ENCODE results near the gene RABL6. TPM values are rescaled to one million over a fixed set of nuclear protein-coding genes. Genes with fewer than 3 reads are reported as not detected.
"Not testable (repeated sequence)": the region's sequence is repeated elsewhere in the genome, so short reads cannot be mapped to it uniquely, and the experiment has no call there.

Gene RABL6
- total and polyA plus RNA-seq, 5 experiments from 2014 or later = 11.6 to 74.5 (median 17.2) TPM

- Mint-ChIP-seq H3K9me3 (no peaks in the 10 kb centered on the region), H3K36me3 (peaks cover 0 to 26% (median 0%) of the 10 kb centered on the region in 3 donors), H3K27ac (peak overlapping the region in 1 of 10 donors; percentile 15), H3K27me3 (no peaks in the 10 kb centered on the region), H3K4me3 (no peak overlapping the region), H3K4me1 (peaks cover 4 to 31% (median 17%) of the 10 kb centered on the region in 4 donors)
- DNase-seq (peak in 1 of 10 donors; percentile 28), ATAC-seq (no peak)
- POLR2A ChIA-PET = interaction anchor here (0.6 to 1.1 kb wide), 4 partner anchors 10 to 180 kb away, joined by 3 to 6 read pairs (median 3); partner anchors contain the start of gene TRAF2
Observed at GRCh38 chr9:136862849-136863622, 55.3 kb downstream of the RABL6 start.

- ATAC-seq = no peak
- Mint-ChIP-seq H3K9me3 (no peaks in the 10 kb centered on the region), H3K27ac (peak overlapping the region in 5 of 10 donors; percentile 26 to 87 (median 55)), H3K36me3 (peaks cover 0 to 26% (median 0%) of the 10 kb centered on the region in 3 donors), H3K4me3 (peak overlapping the region in 6 of 10 donors; percentile 5 to 53 (median 42)), H3K27me3 (no peaks in the 10 kb centered on the region), H3K4me1 (peaks cover 4 to 32% (median 17%) of the 10 kb centered on the region in 4 donors)
- POLR2A ChIA-PET = interaction anchor here (0.8 to 1.1 kb wide), 2 partner anchors 14 to 23 kb away, joined by 3 read pairs; partner anchors contain the start of gene TRAF2
- peak in 1 of 10 donors; percentile 4 for DNase-seq
Observed at GRCh38 chr9:136863623-136864273, 56.0 kb downstream of the RABL6 start.

- peak overlapping the region; percentile 67 to 92 (median 82) for H3K4me3 Mint-ChIP-seq
- POLR2A ChIA-PET = interaction anchor here (0.8 to 2.3 kb wide), 3 partner anchors 13 to 18 kb away, joined by 3 to 8 read pairs (median 5); no protein-coding TSS in a partner anchor
- peaks cover 0 to 26% (median 0%) of the 10 kb centered on the region in 3 donors for H3K36me3 Mint-ChIP-seq
- peaks cover 4 to 32% (median 17%) of the 10 kb centered on the region in 4 donors for H3K4me1 Mint-ChIP-seq
- ATAC-seq (no peak), DNase-seq (peak in 1 of 10 donors; percentile 57)
- H3K27ac Mint-ChIP-seq = peak overlapping the region; percentile 63 to 93 (median 80)
- H3K27me3 Mint-ChIP-seq = no peaks in the 10 kb centered on the region
- no peaks in the 10 kb centered on the region for H3K9me3 Mint-ChIP-seq
Observed at GRCh38 chr9:136865041-136865767, 57.5 kb downstream of the RABL6 start.

DNA sequence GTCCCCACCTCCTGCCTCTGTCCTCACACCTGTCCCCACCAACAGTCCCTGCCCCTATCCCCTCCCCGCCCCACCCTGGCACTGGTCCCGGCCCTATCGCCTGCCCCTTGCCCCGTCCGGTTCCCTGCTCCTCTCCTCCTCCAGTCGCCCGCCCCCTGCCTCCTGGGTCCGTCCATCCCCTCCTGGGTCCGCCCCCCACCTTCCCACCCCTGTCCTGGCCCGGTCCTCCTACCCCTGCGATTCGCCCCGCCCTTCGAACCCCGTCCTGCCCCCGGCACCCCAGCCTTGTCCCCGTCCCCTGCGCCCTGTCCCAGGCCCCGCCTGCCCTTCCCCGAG is 58.0 kb downstream of the RABL6 start:
- H3K27ac Mint-ChIP-seq = peak overlapping the region in 9 of 10 donors; percentile 63 to 95 (median 90)
- peaks cover 0 to 23% (median 0%) of the 10 kb centered on the region in 3 donors for H3K36me3 Mint-ChIP-seq
- H3K4me1 Mint-ChIP-seq = peaks cover 4 to 31% (median 17%) of the 10 kb centered on the region in 4 donors
- H3K9me3 Mint-ChIP-seq = no peaks in the 10 kb centered on the region
- H3K27me3 Mint-ChIP-seq = no peaks in the 10 kb centered on the region
- POLR2A ChIA-PET = interaction anchor here (0.6 to 2.3 kb wide), 10 partner anchors 16 to 264 kb away, joined by 3 to 8 read pairs (median 3); partner anchors contain the start of gene FBXW5
- no peak for DNase-seq
- peak in 1 of 2 donors; percentile 5 for ATAC-seq
- H3K4me3 Mint-ChIP-seq = peak overlapping the region; percentile 67 to 92 (median 82)

DNA sequence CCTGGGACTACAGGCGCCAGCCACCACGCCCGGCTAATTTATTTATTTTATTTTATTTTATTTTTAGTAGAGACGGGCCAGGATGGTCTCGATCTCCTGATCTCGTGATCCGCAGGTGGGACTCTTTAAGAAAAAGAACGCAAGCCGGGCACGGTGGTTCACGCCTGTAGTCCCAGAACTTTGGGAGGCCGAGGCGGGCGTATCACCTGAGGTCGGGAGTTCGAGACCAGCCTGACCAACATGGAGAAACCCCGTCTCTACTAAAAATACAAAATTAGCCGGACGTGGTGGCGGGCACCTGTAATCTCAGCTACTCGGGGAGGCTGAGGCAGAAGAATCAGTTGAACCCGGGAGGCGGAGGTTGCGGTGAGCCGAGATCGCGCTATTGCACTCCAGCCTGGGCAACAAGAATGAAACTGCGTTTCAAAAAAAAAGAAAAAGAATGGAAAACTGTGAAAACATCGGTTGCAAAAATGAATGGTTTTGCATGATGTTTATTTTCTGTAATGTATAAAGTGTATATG is 59.2 kb downstream of the RABL6 start:
- POLR2A ChIA-PET = interaction anchor here (0.6 to 1.5 kb wide), 5 partner anchors 17 to 126 kb away, joined by 3 to 4 read pairs (median 3); partner anchors contain the start of genes FBXW5 and RABL6
- not testable (repeated sequence) for DNase-seq, H3K27me3 Mint-ChIP-seq, ATAC-seq, H3K9me3 Mint-ChIP-seq
- peak overlapping the region in 9 of 10 donors; percentile 75 to 88 (median 77) for H3K4me3 Mint-ChIP-seq
- peaks cover 4 to 31% (median 17%) of the 10 kb centered on the region in 4 donors for H3K4me1 Mint-ChIP-seq
- peaks cover 0 to 20% (median 0%) of the 10 kb centered on the region in 3 donors for H3K36me3 Mint-ChIP-seq
- H3K27ac Mint-ChIP-seq = peak overlapping the region; percentile 26 to 93 (median 71)

DNA sequence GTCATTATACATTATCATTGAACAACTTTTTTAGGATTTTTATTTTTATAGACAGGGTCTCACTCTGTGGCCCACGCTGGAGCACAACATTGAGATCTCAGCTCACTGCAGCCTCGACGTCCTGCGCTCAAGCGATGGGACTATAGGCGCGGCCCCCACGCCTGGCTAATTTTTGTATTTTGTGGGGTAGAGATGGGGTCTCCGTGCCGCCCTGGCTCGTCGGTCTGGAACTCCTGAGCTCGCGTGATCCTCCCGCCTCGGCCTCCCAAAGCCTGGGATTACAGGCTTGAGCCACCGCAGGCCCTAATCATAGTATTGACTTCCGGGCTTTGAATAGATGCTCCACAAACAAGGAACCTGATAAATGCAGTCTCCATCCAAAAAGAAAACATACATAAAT is 59.7 kb downstream of the RABL6 start:
- H3K27me3 Mint-ChIP-seq = no peaks in the 10 kb centered on the region
- H3K36me3 Mint-ChIP-seq = peaks cover 0 to 17% (median 0%) of the 10 kb centered on the region in 3 donors
- H3K4me3 Mint-ChIP-seq = peak overlapping the region; percentile 51 to 88 (median 76)
- POLR2A ChIA-PET = interaction anchor here (0.6 to 1.5 kb wide), 3 partner anchors 16 to 77 kb away, joined by 3 to 4 read pairs (median 3); partner anchors contain the start of gene RABL6
- no peaks in the 10 kb centered on the region for H3K9me3 Mint-ChIP-seq
- ATAC-seq = no peak
- DNase-seq = no peak
- peaks cover 4 to 31% (median 14%) of the 10 kb centered on the region in 4 donors for H3K4me1 Mint-ChIP-seq
- peak overlapping the region in 6 of 10 donors; percentile 26 to 81 (median 74) for H3K27ac Mint-ChIP-seq

- H3K27me3 Mint-ChIP-seq = no peaks in the 10 kb centered on the region
- ATAC-seq (no peak), DNase-seq (no peak)
- H3K4me3 Mint-ChIP-seq = peak overlapping the region in 9 of 10 donors; percentile 61 to 88 (median 76)
- peaks cover 4 to 31% (median 14%) of the 10 kb centered on the region in 4 donors for H3K4me1 Mint-ChIP-seq
- H3K9me3 Mint-ChIP-seq = no peaks in the 10 kb centered on the region
- POLR2A ChIA-PET = interaction anchor here (0.9 to 1.5 kb wide), 2 partner anchors 60 to 76 kb away, joined by 3 to 4 read pairs; partner anchors contain the start of gene RABL6
- peak overlapping the region in 6 of 10 donors; percentile 46 to 81 (median 74) for H3K27ac Mint-ChIP-seq
- H3K36me3 Mint-ChIP-seq = peaks cover 0 to 12% (median 0%) of the 10 kb centered on the region in 3 donors
Observed at GRCh38 chr9:136867917-136868316, 60.2 kb downstream of the RABL6 start.

DNA sequence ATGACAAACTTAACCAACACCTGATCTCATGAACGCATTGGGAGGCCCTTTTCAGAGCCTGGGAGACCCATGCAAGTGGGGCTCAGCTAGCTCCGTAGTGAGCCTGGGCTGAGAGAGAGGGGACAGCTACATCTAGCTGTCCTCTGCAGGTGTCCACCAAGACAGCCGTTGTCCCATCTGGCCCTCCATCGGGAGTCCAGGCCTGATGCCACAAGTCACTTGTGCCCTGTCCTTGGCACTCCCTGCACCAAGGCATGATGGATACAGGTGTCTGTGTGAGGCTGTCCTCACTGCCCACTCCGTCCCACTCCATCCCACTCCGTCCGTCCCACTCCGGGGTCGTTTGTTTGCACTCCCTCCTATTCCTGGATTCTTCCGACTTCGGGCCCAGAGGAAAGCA is 60.9 kb downstream of the RABL6 start:
- Mint-ChIP-seq H3K4me1 (peaks cover 4 to 31% (median 13%) of the 10 kb centered on the region in 4 donors), H3K27ac (peak overlapping the region in 6 of 10 donors; percentile 3 to 85 (median 54)), H3K36me3 (peaks cover 0 to 5% (median 0%) of the 10 kb centered on the region in 3 donors), H3K4me3 (peak overlapping the region in 7 of 10 donors; percentile 50 to 88 (median 73)), H3K9me3 (no peaks in the 10 kb centered on the region), H3K27me3 (no peaks in the 10 kb centered on the region)
- no peak for ATAC-seq
- DNase-seq = no peak
- POLR2A ChIA-PET = no interaction called here

- H3K9me3 Mint-ChIP-seq, H3K36me3 Mint-ChIP-seq, H3K4me3 Mint-ChIP-seq, H3K27me3 Mint-ChIP-seq, DNase-seq, ATAC-seq: not testable (repeated sequence)
- POLR2A ChIA-PET = interaction anchor here (0.9 to 1.3 kb wide), 3 partner anchors 12 to 16 kb away, joined by 3 read pairs; no protein-coding TSS in a partner anchor
- peaks cover 2 to 22% (median 9%) of the 10 kb centered on the region in 4 donors for H3K4me1 Mint-ChIP-seq
- H3K27ac Mint-ChIP-seq = peak overlapping the region in 1 of 10 donors; percentile 25
Observed at GRCh38 chr9:136869611-136870010, 61.9 kb downstream of the RABL6 start.

DNA sequence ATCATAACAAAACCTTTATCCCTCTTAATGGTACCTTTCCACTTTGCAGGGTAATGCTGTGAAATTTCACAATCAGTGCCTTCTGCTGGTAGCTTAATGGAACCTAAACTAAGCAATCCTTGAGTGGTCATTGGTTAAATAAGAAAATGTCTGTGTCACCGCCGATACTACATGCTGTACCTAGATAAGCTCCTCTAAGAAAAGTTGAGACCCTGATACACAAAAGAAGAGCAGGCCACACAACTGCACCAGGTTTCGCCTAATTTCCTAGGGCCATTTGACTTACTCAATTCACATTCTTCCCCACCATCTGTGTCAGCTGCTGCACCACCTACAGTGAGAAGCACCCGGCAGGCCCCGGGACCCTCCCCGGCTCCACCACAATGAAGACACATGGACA is 67.4 kb downstream of the RABL6 start:
- ATAC-seq (no peak), DNase-seq (no peak)
- Mint-ChIP-seq H3K4me3 (peak overlapping the region in 1 of 10 donors; percentile 14), H3K4me1 (no peaks in the 10 kb centered on the region), H3K9me3 (no peaks in the 10 kb centered on the region), H3K36me3 (no peaks in the 10 kb centered on the region), H3K27me3 (no peaks in the 10 kb centered on the region), H3K27ac (no peak overlapping the region)
- POLR2A ChIA-PET = no interaction called here

DNA sequence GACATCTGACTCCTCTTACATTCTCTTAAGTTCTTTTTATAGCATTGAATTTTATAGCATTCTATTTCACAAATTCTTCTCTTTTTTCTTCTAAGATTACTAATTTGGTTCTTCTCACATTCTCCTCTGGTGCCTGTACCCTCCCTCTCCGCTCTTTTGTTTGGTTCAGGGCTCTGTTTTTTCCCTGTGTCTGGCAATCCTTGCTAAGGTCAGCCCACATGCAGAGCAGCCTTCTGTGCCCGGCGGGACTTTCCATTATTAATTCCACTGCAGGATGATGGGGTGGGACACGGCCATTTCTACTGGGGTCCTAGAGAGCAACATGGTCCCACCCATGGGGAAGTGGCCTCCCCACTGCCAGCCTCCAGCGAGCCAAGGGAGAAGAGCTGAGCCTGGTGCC is 68.7 kb downstream of the RABL6 start:
- Mint-ChIP-seq H3K36me3 (no peaks in the 10 kb centered on the region), H3K27ac (no peak overlapping the region), H3K27me3 (no peaks in the 10 kb centered on the region), H3K4me1 (peaks cover 0 to 7% (median 4%) of the 10 kb centered on the region in 4 donors), H3K4me3 (no peak overlapping the region), H3K9me3 (no peaks in the 10 kb centered on the region)
- POLR2A ChIA-PET = interaction anchor here (1.0 to 1.9 kb wide), 2 partner anchors 10 to 33 kb away, joined by 4 to 6 read pairs; partner anchors contain the start of gene TRAF2
- ATAC-seq = no peak
- DNase-seq = no peak
